SJSA1 (cell line): ENCODE data around the gene KLHL7. TPM values are rescaled to one million over a fixed set of nuclear protein-coding genes. Genes with fewer than 3 reads are reported as not detected.
"Not testable (repeated sequence)": the region's sequence is repeated elsewhere in the genome, so short reads cannot be mapped to it uniquely, and the experiment has no call there.

Experiments used
- DNase-seq, 2 experiments: peaks; one replicate each; pipeline ENCODE4 v3.0.0-alpha.2; 2015 to 2020; ENCODE audit warnings: low spot score in 2 of 2, low read depth in 1 of 2
- H3K27ac ChIP-seq: fragments of 250-450 bp; sonication (Bioruptor Pico); 2 replicates; pipeline ENCODE4 v1.5.1; 2020; ENCODE audit warnings: mild to moderate bottlenecking, moderate library complexity
- H3K27me3 ChIP-seq: fragments of 250-450 bp; sonication (Bioruptor Pico); replicated peaks from 2 replicates; pipeline ENCODE4 v1.5.1; 2020; ENCODE audit warnings: mild to moderate bottlenecking, moderate library complexity
- H3K36me3 ChIP-seq: fragments of 250-450 bp; sonication (Bioruptor Pico); 2 replicates; pipeline ENCODE4 v1.5.1; 2020; ENCODE audit warnings: mild to moderate bottlenecking
- H3K4me1 ChIP-seq: fragments of 250-450 bp; sonication (Bioruptor Pico); replicated peaks from 2 replicates; pipeline ENCODE4 v1.6.1; 2021; ENCODE audit warnings: mild to moderate bottlenecking
- H3K4me3 ChIP-seq: fragments of 250-450 bp; sonication (Bioruptor Pico); 2 replicates; pipeline ENCODE4 v1.5.1; 2020; ENCODE audit warnings: mild to moderate bottlenecking
- H3K9me3 ChIP-seq: fragments of 250-450 bp; sonication (Bioruptor Pico); replicated peaks from 2 replicates; pipeline ENCODE4 v1.5.1; 2020; ENCODE audit warnings: mild to moderate bottlenecking
- total RNA-seq: library from RNA; depleted of rRNA; stranded (reverse); fragments of >200 nt; shearing (Covaris generic); gene quantifications from 2 replicates; pipeline ENCODE4 v1.2.3, GENCODE V29; 2014

KLHL7 gene
- total RNA-seq, 1 experiment from 2014 or later = 33.2 TPM

- no peak for DNase-seq
- Histone ChIP-seq H3K4me3 (no peak overlapping the region), H3K9me3 (no peaks in the 10 kb centered on the region), H3K27me3 (no peaks in the 10 kb centered on the region), H3K27ac (no peak overlapping the region), H3K36me3 (no peaks in the 10 kb centered on the region), H3K4me1 (no peaks in the 10 kb centered on the region)
These were observed 62.7 kb downstream of the KLHL7 start for GRCh38 chr7:23168111-23168885.

- H3K4me3 ChIP-seq = no peak overlapping the region
- peaks cover 3% of the 10 kb centered on the region; the same call in 1 of the 2 replicates for H3K4me1 ChIP-seq
- H3K9me3 ChIP-seq = no peaks in the 10 kb centered on the region
- no peaks in the 10 kb centered on the region for H3K36me3 ChIP-seq
- no peak overlapping the region for H3K27ac ChIP-seq
- H3K27me3 ChIP-seq = no peaks in the 10 kb centered on the region
- no peak for DNase-seq
These were observed 70.4 kb downstream of the KLHL7 start for GRCh38 chr7:23175938-23176337.

GRCh38 chr7:23181684-23182553, 76.3 kb downstream of the KLHL7 start, which contains the start of gene NUP42:
NUP42 (plus strand) TSS chr7:23182048; CDS start chr7:23182086, 38 bp downstream.
- H3K36me3 ChIP-seq = peaks cover 23% of the 10 kb centered on the region
- DNase-seq = peak; percentile 96 to 98
- peak within 1 kb of the TSS; percentile 76 for H3K27ac ChIP-seq

GRCh38 chr7:23183279-23184012, 77.9 kb downstream of the KLHL7 start:
- H3K4me3 ChIP-seq = no peak overlapping the region; the same call in 1 of the 2 replicates
- DNase-seq = no peak

More at GRCh38 chr7:23181684-23182553, 76.3 kb downstream of the KLHL7 start, which contains the start of gene NUP42:
- peaks cover 11% of the 10 kb centered on the region; the same call in 1 of the 2 replicates for H3K4me1 ChIP-seq
- peak within 1 kb of the TSS; percentile 73 for H3K4me3 ChIP-seq
- H3K27me3 ChIP-seq = no peaks in the 10 kb centered on the region
- H3K9me3 ChIP-seq = no peaks in the 10 kb centered on the region

GRCh38 chr7:23184291-23184690, 78.7 kb downstream of the KLHL7 start:
- DNase-seq = no peak
- Histone ChIP-seq H3K27ac (no peak overlapping the region), H3K4me1 (peaks cover 11% of the 10 kb centered on the region; the same call in 1 of the 2 replicates), H3K27me3 (no peaks in the 10 kb centered on the region), H3K4me3 (no peak overlapping the region), H3K9me3 (no peaks in the 10 kb centered on the region), H3K36me3 (peaks cover 45% of the 10 kb centered on the region)

More at GRCh38 chr7:23183279-23184012, 77.9 kb downstream of the KLHL7 start:
- H3K36me3 ChIP-seq = peaks cover 36% of the 10 kb centered on the region
- peaks cover 11% of the 10 kb centered on the region; the same call in 1 of the 2 replicates for H3K4me1 ChIP-seq
- H3K27me3 ChIP-seq = no peaks in the 10 kb centered on the region
- no peak overlapping the region for H3K27ac ChIP-seq
- H3K9me3 ChIP-seq = no peaks in the 10 kb centered on the region

GRCh38 chr7:23184709-23185359, 79.2 kb downstream of the KLHL7 start:
- Histone ChIP-seq H3K27ac (no peak overlapping the region), H3K27me3 (no peaks in the 10 kb centered on the region), H3K36me3 (peaks cover 48% of the 10 kb centered on the region), H3K4me1 (peaks cover 11% of the 10 kb centered on the region; the same call in 1 of the 2 replicates), H3K9me3 (no peaks in the 10 kb centered on the region), H3K4me3 (no peak overlapping the region)
- peak in 1 of 2 experiments; percentile 34 for DNase-seq

GRCh38 chr7:23185980-23186379, 80.4 kb downstream of the KLHL7 start:
- H3K27ac ChIP-seq = no peak overlapping the region
- DNase-seq = no peak
- H3K9me3 ChIP-seq = no peaks in the 10 kb centered on the region
- H3K27me3 ChIP-seq = no peaks in the 10 kb centered on the region
- peaks cover 58% of the 10 kb centered on the region for H3K36me3 ChIP-seq
- no peak overlapping the region for H3K4me3 ChIP-seq
- H3K4me1 ChIP-seq = peaks cover 8% of the 10 kb centered on the region; the same call in 1 of the 2 replicates

- H3K27ac ChIP-seq = no peak overlapping the region
- DNase-seq = no peak
- H3K4me1 ChIP-seq = no peaks in the 10 kb centered on the region
- no peaks in the 10 kb centered on the region for H3K27me3 ChIP-seq
- peaks cover 71% of the 10 kb centered on the region for H3K36me3 ChIP-seq
- no peaks in the 10 kb centered on the region for H3K9me3 ChIP-seq
- no peak overlapping the region for H3K4me3 ChIP-seq
These were observed 85.4 kb downstream of the KLHL7 start for GRCh38 chr7:23191022-23191421.

GRCh38 chr7:23193650-23194227, 88.2 kb downstream of the KLHL7 start:
- not testable (repeated sequence) for H3K27ac ChIP-seq, H3K9me3 ChIP-seq, DNase-seq, H3K4me1 ChIP-seq, H3K4me3 ChIP-seq, H3K27me3 ChIP-seq
- H3K36me3 ChIP-seq = peaks cover 63% of the 10 kb centered on the region

GRCh38 chr7:23196306-23196705, 90.7 kb downstream of the KLHL7 start:
- H3K4me1 ChIP-seq = no peaks in the 10 kb centered on the region
- no peak overlapping the region for H3K4me3 ChIP-seq
- no peak for DNase-seq
- no peaks in the 10 kb centered on the region for H3K9me3 ChIP-seq
- H3K27me3 ChIP-seq = no peaks in the 10 kb centered on the region
- H3K36me3 ChIP-seq = peaks cover 66% of the 10 kb centered on the region
- H3K27ac ChIP-seq = no peak overlapping the region

- H3K9me3 ChIP-seq, H3K4me3 ChIP-seq, H3K4me1 ChIP-seq, DNase-seq, H3K27ac ChIP-seq, H3K27me3 ChIP-seq: not testable (repeated sequence)
- peaks cover 64% of the 10 kb centered on the region for H3K36me3 ChIP-seq
These were observed 92.2 kb downstream of the KLHL7 start for GRCh38 chr7:23197745-23198144.

- DNase-seq = no peak
These were observed 94.7 kb downstream of the KLHL7 start for GRCh38 chr7:23200331-23200730.

More at GRCh38 chr7:23200331-23200730, 94.7 kb downstream of the KLHL7 start:
- Histone ChIP-seq H3K27me3 (no peaks in the 10 kb centered on the region), H3K27ac (no peak overlapping the region), H3K36me3 (peaks cover 58% of the 10 kb centered on the region), H3K9me3 (no peaks in the 10 kb centered on the region), H3K4me3 (no peak overlapping the region), H3K4me1 (no peaks in the 10 kb centered on the region)
